Stimulated activated CD4-positive, alpha-beta T cell treated with anti-CD3 and anti-CD28 coated beads, Interleukin-12 subunit alpha, Interleukin-12 subunit beta, amount 100 ng/mL, for 4 hours (primary cell): ENCODE results near the gene BTBD1.

Source experiments
- DNase-seq: peaks from one replicate; pipeline ENCODE4 v3.0.0-alpha.2; 2020

BTBD1 gene

DNA sequence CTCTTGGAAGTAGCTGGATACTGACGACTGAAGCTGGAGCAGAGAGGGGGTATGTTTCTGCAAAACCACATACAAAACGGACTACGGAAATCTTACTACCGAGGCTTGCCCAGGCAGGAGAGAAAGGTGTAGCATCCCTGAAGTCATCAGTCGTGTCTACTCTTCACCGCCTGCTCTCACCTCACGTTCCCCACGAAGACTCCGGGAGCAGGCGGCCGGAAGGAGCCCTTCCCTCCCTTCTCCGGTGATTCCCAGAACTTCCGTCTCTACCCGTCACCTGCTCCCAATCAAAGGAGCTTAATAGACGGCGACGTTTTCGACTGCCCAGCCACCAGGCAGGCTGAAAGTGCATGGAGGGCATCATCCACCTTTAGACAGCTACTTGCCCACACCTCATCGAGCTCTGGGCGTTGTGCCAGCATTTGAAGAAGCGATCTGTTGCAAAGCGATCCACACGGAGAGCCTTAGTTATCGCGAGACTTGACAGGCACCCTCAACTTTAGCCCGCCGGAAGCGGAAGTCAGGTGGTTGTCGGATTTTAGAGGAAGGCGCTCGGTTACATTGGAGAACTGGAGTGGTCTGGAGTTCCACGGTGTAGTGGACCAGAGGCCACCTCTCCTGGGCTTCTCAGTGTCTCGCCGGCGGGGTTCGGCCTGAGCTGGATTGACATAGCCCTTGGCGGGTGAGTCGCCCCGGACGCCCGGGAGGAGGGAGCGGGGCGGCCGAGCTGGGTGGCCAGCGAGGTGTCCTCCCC is 81.2 kb downstream of the BTBD1 start, which contains the start of gene RAMAC:
TSS of gene RAMAC (plus strand) at position 523 of the 754 bp plus-strand sequence. CDS start 2,809 bp downstream, outside the sequence.
- DNase-seq = peak; percentile 84

- DNase-seq = no peak
Measured at GRCh38 chr15:82980981-82981380, 86.1 kb downstream of the BTBD1 start.

GRCh38 chr15:82979726-82980125 is 87.3 kb downstream of the BTBD1 start:
- no peak for DNase-seq

DNA sequence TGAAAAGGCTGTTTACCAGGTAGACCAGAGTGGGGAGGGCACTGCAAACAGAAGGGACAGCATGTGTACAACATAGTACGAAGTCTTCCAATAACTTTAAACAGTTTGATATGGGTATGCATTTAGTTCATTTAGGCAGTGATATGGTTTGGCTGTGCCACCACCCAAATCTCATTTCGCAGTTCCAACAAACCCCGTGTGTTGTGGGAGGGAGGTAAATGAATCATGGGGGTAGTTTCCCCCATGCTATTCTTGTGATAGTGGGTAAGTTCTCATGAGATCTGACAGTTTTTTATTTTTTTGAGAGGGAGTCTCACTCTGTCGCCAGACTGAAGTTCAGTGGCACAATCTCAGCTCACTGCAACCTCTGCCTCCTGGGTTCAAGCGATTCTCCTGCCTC is 88.6 kb downstream of the BTBD1 start:
- no peak for DNase-seq

GRCh38 chr15:82977076-82977475 is 90.0 kb downstream of the BTBD1 start:
- DNase-seq = no peak

DNA sequence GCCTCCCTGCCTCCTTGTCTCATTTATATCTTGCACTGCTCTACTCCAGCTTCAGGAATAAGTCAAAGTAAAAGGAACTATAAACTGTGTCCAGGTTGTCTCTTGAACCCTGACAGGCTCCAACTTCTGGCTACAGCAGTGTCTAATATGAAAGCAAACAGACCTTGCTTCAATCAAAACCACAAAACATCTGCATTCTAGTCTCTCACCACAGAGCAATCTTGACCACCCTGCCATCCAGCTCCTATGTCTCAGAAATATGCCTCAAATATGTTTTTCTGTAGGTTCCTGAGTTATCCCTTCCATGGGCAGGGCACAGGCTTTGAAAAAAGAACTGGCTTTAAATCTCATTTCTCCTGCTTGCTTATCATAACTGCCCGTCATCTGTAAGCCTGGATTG is 94.1 kb downstream of the BTBD1 start:
- DNase-seq = no peak

GRCh38 chr15:82971218-82971984 is 95.7 kb downstream of the BTBD1 start:
- DNase-seq = no peak

DNA sequence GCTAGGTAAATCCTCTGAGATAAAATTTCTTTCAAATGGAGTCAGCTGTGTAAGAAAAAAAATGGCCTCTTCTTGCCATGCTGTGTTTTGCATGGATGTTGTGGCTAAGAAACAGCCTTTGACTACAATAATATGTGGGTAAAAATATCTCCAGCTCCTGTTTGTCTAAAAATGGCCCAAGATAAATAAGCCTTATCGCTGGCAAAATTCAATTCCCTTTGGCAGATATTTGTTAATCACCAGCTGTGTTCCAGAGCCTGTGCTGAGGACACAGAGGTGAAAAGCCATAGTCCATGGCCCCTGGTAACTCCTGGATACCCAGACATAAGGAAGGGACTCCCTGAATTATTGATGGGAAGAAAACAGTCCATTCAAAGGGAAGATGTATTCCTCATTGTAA is 96.4 kb downstream of the BTBD1 start:
- DNase-seq = no peak

DNA sequence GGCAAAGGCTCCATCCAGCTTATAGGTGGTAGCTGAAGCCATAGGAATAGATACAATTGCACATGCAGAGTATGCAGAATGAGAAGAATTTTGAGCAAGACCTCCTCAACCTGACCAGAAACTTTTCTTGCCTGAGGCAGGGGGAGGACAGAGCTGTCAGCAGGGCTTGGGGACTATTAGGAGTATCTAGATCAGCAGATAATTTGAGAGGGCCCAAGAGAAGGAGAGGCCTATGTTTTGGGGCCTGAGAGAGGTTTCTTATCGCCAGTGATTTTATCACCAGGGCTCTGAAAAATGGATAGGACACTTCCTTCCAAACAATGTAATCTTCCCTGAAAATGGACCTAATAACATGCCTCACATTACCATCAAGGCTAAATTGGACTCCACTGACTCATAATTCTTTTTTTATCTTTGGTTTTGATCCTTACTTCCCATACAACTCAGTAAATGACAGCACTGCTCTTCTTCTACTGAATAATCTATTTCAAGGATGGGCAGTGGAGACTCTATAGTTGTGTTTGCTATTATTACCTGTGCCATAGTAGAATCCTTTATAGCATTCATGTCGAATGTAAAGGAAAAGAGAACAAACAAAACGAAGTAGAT is 96.9 kb downstream of the BTBD1 start:
- DNase-seq = no peak

GRCh38 chr15:82969353-82969752 is 97.7 kb downstream of the BTBD1 start:
- no peak for DNase-seq

GRCh38 chr15:82968066-82968465 is 99.0 kb downstream of the BTBD1 start:
- no peak for DNase-seq

- no peak for DNase-seq
Measured at GRCh38 chr15:82966671-82967071, 100.4 kb downstream of the BTBD1 start.
